ENCODE data around the gene CYP4F22. TPM values are rescaled to one million over a fixed set of nuclear protein-coding genes. Genes with fewer than 3 reads are reported as not detected.

CYP4F22 gene
- total RNA-seq, 1 experiment from 2014 or later, result not detected

- no peaks in the 10 kb centered on the region for H3K4me1 Mint-ChIP-seq (ENCODE audit: low read depth, unreplicated experiment)
- Histone ChIP-seq H3K4me3 (ENCODE audit: low read depth, low read length) (no peak overlapping the region), H3K36me3 (ENCODE audit: control insufficient read depth, insufficient read depth, low read length) (no peaks in the 10 kb centered on the region), H3K4me1 (no peaks in the 10 kb centered on the region), H3K9me3 (no peaks in the 10 kb centered on the region), H3K27me3 (replicated peaks; ENCODE audit: control insufficient read depth, insufficient read depth, low read length) (no peaks in the 10 kb centered on the region)
- H3K9me3 Mint-ChIP-seq (ENCODE audit: unreplicated experiment), result peaks cover 14% of the 10 kb centered on the region
- ChIA-PET POLR2A (no interaction called here), CTCF (no interaction called here)
- peaks cover 2% of the 10 kb centered on the region for H3K27me3 Mint-ChIP-seq (ENCODE audit: insufficient read depth, unreplicated experiment)
- DNase-seq, result no peak
- no peak for TF ChIP-seq CTCF (IDR thresholded peaks at IDR 0.05; ENCODE audit: insufficient read depth in 1 of 2, low read depth in 1 of 2, low read length in 1 of 2, severe bottlenecking in 1 of 2, unreplicated experiment in 1 of 2)
- H3K4me3 Mint-ChIP-seq (ENCODE audit: unreplicated experiment), result no peak overlapping the region
- H3K27ac Mint-ChIP-seq (ENCODE audit: unreplicated experiment), result no peak overlapping the region
- no peaks in the 10 kb centered on the region for H3K36me3 Mint-ChIP-seq (ENCODE audit: insufficient read depth, unreplicated experiment)
- BruUV-seq (replicated peaks), result no TSS peak
- intact Hi-C loops (cut with micrococcal nuclease; ENCODE audit: unreplicated experiment), result no loop called here
Measured at GRCh38 chr19:15595069-15595468, 86.7 kb downstream of the CYP4F22 start.

Other genes starting within 250 kb of the CYP4F22 start
- 154 and 170 TPM in 2 replicates for gene BRD4, start 176.0 kb upstream of the CYP4F22 start, total RNA-seq (2022)
- 53.5 and 53.7 TPM in 2 replicates for gene AKAP8, start 128.7 kb upstream of the CYP4F22 start, total RNA-seq (2022)
- 112 and 127 TPM in 2 replicates for gene AKAP8L, start 89.5 kb upstream of the CYP4F22 start, total RNA-seq (2022)
- 37.5 and 38.6 TPM in 2 replicates for gene WIZ, start 58.6 kb upstream of the CYP4F22 start, total RNA-seq (2022)
- not detected in 2 replicates for gene RASAL3, start 44.0 kb upstream of the CYP4F22 start, total RNA-seq (2022)
- gene PGLYRP2, start 29.0 kb upstream of the CYP4F22 start, total RNA-seq (2022), result not detected in 2 replicates
- gene CYP4F8, start 106.7 kb downstream of the CYP4F22 start, total RNA-seq (2022), result not detected in 2 replicates
- gene CYP4F3, start 132.4 kb downstream of the CYP4F22 start, total RNA-seq (2022), result 0.65 and 0.93 TPM in 2 replicates
- 0.16 and 0.39 TPM in 2 replicates for gene CYP4F12, start 164.6 kb downstream of the CYP4F22 start, total RNA-seq (2022)
- gene OR10H2, start 219.5 kb downstream of the CYP4F22 start, total RNA-seq (2022), result not detected in 2 replicates
- not detected in 2 replicates for gene OR10H3, start 229.5 kb downstream of the CYP4F22 start, total RNA-seq (2022)